Common myeloid progenitor, CD34-positive (primary cell): ENCODE results near the gene SECISBP2.

Experiments
- CTCF ChIA-PET: fragments of 350-600 bp; sonication (Branson Sonifier 250); formaldehyde crosslinking; loops from one replicate; lab custom pipeline; 2021; ENCODE audit warnings: antibody characterized with exemption; lab: Charles Lee
- POLR2A ChIA-PET: fragments of 350-600 bp; sonication (Branson Sonifier 250); formaldehyde crosslinking; loops from one replicate; lab custom pipeline; 2021; ENCODE audit warnings: antibody characterized with exemption; lab: Charles Lee
- DNase-seq, 3 donors: peaks; one replicate each; pipeline versions ENCODE4 v3.0.0 to v3.0.0-alpha.2; 2013
- H3K27ac ChIP-seq, 2 experiments: 1 replicate in 1 of 2; 2 replicates in 1 of 2; pipeline ENCODE4 v1.7.0; 2013; ENCODE audit warnings: inconsistent platforms in 2 of 2, low read length in 2 of 2, mild to moderate bottlenecking in 2 of 2, low read depth in 1 of 2, moderate library complexity in 1 of 2; ENCODE audit not compliant: severe bottlenecking in 2 of 2, insufficient read depth in 1 of 2, poor library complexity in 1 of 2
- H3K27me3 ChIP-seq, 5 experiments: replicated peaks in 2 of 5; 1 replicate in 3 of 5; 2 replicates in 2 of 5; pipeline versions ENCODE4 v1.6.1 to v1.7.0; 2013; ENCODE audit warnings: low read length in 4 of 5, mild to moderate bottlenecking in 2 of 5, moderate library complexity in 2 of 5, inconsistent platforms in 1 of 5; ENCODE audit not compliant: insufficient read depth in 5 of 5, control insufficient read depth in 4 of 5
- H3K36me3 ChIP-seq, 4 experiments: 1 replicate in 2 of 4; 2 replicates in 2 of 4; pipeline versions ENCODE4 v1.6.1 to v1.7.0; 2013; ENCODE audit warnings: low read length in 3 of 4, control low read depth in 1 of 4, mild to moderate bottlenecking in 1 of 4; ENCODE audit not compliant: control insufficient read depth in 4 of 4, insufficient read depth in 4 of 4
- H3K4me1 ChIP-seq, 4 experiments: 1 replicate in 3 of 4; 2 replicates in 1 of 4; pipeline versions ENCODE4 v1.6.1 to v1.7.1; 2013; ENCODE audit warnings: low read length in 3 of 4, mild to moderate bottlenecking in 3 of 4, control low read depth in 1 of 4, inconsistent platforms in 1 of 4, moderate library complexity in 1 of 4; ENCODE audit not compliant: control insufficient read depth in 4 of 4, insufficient read depth in 4 of 4; ENCODE audit errors: control extremely low read depth in 1 of 4
- H3K4me3 ChIP-seq, 7 experiments: 1 replicate in 4 of 7; 2 replicates in 3 of 7; pipeline versions ENCODE4 v1.5.1 to v1.7.0; 2013; ENCODE audit warnings: mild to moderate bottlenecking in 7 of 7, low read length in 6 of 7, moderate library complexity in 6 of 7, inconsistent platforms in 2 of 7, low read depth in 2 of 7, control low read depth in 1 of 7; ENCODE audit not compliant: insufficient read depth in 4 of 7, control insufficient read depth in 1 of 7; ENCODE audit errors: extremely low read depth in 1 of 7
- H3K9me3 ChIP-seq, 5 experiments: 1 replicate in 4 of 5; 2 replicates in 1 of 5; pipeline versions ENCODE4 v1.6.1 to v1.7.1; 2013; ENCODE audit warnings: low read length in 4 of 5, mild to moderate bottlenecking in 2 of 5, inconsistent platforms in 1 of 5, low read depth in 1 of 5, moderate library complexity in 1 of 5; ENCODE audit not compliant: control insufficient read depth in 4 of 5, insufficient read depth in 2 of 5; ENCODE audit errors: control extremely low read depth in 1 of 5
- WGBS: methylation state at CpG from one replicate; pipeline ENCODE4 v1.1.5; 2013; ENCODE audit not compliant: insufficient coverage; 5-methylcytosine and 5-hydroxymethylcytosine counted together

The SECISBP2 gene

GRCh38 chr9:89394412-89394811 lies 76.1 kb downstream of the SECISBP2 start:
- H3K27ac ChIP-seq: no peak overlapping the region
- H3K4me3 ChIP-seq: no peak overlapping the region
- H3K27me3 ChIP-seq: no peaks in the 10 kb centered on the region
- ChIA-PET CTCF (interaction anchor here (1.6 kb wide), 1 partner anchor 19 kb away, joined by 3 read pairs; no protein-coding TSS in a partner anchor), POLR2A (no interaction called here)
- H3K36me3 ChIP-seq: peaks cover 47 to 93% (median 81%) of the 10 kb centered on the region in 4 experiments
- peaks cover 0 to 15% (median 2%) of the 10 kb centered on the region in 4 experiments for H3K4me1 ChIP-seq
- no peaks in the 10 kb centered on the region for H3K9me3 ChIP-seq
- 94% methylated on average over 12 of the region's 12 CpGs for WGBS
- no peak for DNase-seq

- CTCF ChIA-PET: interaction anchor here (0.6 to 1.6 kb wide), 2 partner anchors 21 to 219 kb away, joined by 3 read pairs; no protein-coding TSS in a partner anchor
- Histone ChIP-seq H3K9me3 (no peaks in the 10 kb centered on the region), H3K27me3 (no peaks in the 10 kb centered on the region), H3K27ac (no peak overlapping the region), H3K4me3 (no peak overlapping the region), H3K36me3 (peaks cover 37 to 77% (median 67%) of the 10 kb centered on the region in 4 experiments), H3K4me1 (peaks cover 10 to 25% (median 19%) of the 10 kb centered on the region in 4 experiments)
- DNase-seq: no peak
- WGBS: 95% methylated on average over 11 of the region's 11 CpGs
- POLR2A ChIA-PET: no interaction called here
Measured at GRCh38 chr9:89395931-89396710, 77.8 kb downstream of the SECISBP2 start.

- H3K9me3 ChIP-seq: no peaks in the 10 kb centered on the region
- 100% methylated on average over 1 of the region's 5 CpGs for WGBS
- ChIA-PET CTCF (interaction anchor here (0.6 to 3.1 kb wide), 2 partner anchors 21 to 151 kb away, joined by 3 to 14 read pairs; no protein-coding TSS in a partner anchor), POLR2A (no interaction called here)
- peaks cover 14 to 39% (median 27%) of the 10 kb centered on the region in 4 experiments for H3K4me1 ChIP-seq
- H3K27me3 ChIP-seq: no peaks in the 10 kb centered on the region
- DNase-seq: no peak
- H3K4me3 ChIP-seq: no peak overlapping the region
- no peak overlapping the region for H3K27ac ChIP-seq
- H3K36me3 ChIP-seq: peaks cover 32 to 77% (median 63%) of the 10 kb centered on the region in 4 experiments
Measured at GRCh38 chr9:89397471-89397870, 79.2 kb downstream of the SECISBP2 start.

- Histone ChIP-seq H3K36me3 (peaks cover 31 to 73% (median 59%) of the 10 kb centered on the region in 4 experiments), H3K9me3 (no peaks in the 10 kb centered on the region), H3K27me3 (no peaks in the 10 kb centered on the region), H3K4me3 (no peak overlapping the region), H3K4me1 (peaks cover 14 to 46% (median 27%) of the 10 kb centered on the region in 4 experiments), H3K27ac (no peak overlapping the region)
- ChIA-PET CTCF (interaction anchor here (3.1 kb wide), 1 partner anchor 150 kb away, joined by 14 read pairs; no protein-coding TSS in a partner anchor), POLR2A (no interaction called here)
- WGBS: 98% methylated on average over 5 of the region's 5 CpGs
- DNase-seq: no peak
Measured at GRCh38 chr9:89398621-89399020, 80.3 kb downstream of the SECISBP2 start.

DNA sequence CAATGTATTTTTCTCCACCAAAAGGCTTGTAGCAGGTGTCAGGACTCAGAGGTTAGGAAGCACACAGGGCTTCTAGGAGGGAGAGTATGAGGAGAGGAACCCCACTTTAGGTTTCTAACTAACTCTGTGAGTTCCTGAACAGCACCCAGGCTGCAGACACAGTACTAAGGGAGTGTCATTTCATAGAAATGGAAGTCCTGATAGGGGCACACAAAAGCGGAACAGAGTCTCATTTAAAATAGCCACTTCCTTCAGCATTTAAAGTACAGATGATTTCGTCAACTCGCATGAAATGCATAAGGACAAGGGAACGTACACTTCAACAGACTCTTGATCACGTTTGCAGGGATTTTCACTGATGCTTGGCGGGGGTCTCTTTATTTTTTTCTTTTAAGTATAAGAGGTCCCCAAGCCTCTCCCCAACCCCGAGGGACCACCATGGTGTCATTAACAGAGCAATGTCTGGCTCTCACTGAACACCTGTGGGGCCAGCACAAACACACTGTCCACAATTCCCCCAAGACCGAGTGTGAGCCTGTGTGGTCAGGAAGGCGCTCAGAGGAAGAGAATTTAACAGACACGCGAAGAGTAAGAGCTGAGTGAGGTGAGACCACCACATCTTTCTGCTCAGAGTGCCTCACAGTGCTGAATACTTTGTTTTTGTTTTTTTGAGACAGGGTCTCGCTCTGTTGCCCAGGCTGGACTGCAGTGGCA lies 82.3 kb downstream of the SECISBP2 start:
- Histone ChIP-seq H3K36me3 (peaks cover 24 to 71% (median 59%) of the 10 kb centered on the region in 4 experiments), H3K27me3 (no peaks in the 10 kb centered on the region), H3K27ac (peak overlapping the region in 1 of 2 experiments; percentile 63), H3K4me1 (peaks cover 14 to 51% (median 34%) of the 10 kb centered on the region in 4 experiments), H3K9me3 (no peaks in the 10 kb centered on the region), H3K4me3 (peak overlapping the region in 4 of 7 experiments; percentile 23 to 34 (median 28))
- ChIA-PET CTCF (interaction anchor here (1.4 to 2.0 kb wide), 4 partner anchors 10 to 101 kb away, joined by 3 to 5 read pairs (median 4); no protein-coding TSS in a partner anchor), POLR2A (no interaction called here)
- 13% methylated on average over 9 of the region's 12 CpGs for WGBS
- DNase-seq: peak; percentile 52 to 86 (median 81)

- Histone ChIP-seq H3K27me3 (no peaks in the 10 kb centered on the region), H3K9me3 (no peaks in the 10 kb centered on the region), H3K4me1 (peaks cover 17 to 74% (median 57%) of the 10 kb centered on the region in 4 experiments), H3K4me3 (no peak overlapping the region), H3K36me3 (peaks cover 8 to 57% (median 39%) of the 10 kb centered on the region in 4 experiments), H3K27ac (no peak overlapping the region)
- over 99% methylated on average over 14 of the region's 14 CpGs for WGBS
- ChIA-PET CTCF (interaction anchor here (1.1 to 2.0 kb wide), 5 partner anchors 10 to 147 kb away, joined by 3 to 10 read pairs (median 4); no protein-coding TSS in a partner anchor), POLR2A (no interaction called here)
- DNase-seq: no peak
Measured at GRCh38 chr9:89402695-89403427, 84.6 kb downstream of the SECISBP2 start.
